ENCODE results near the gene CSNK1G1.

- no peak for TF ChIP-seq POLR2AphosphoS5 (IDR thresholded peaks at IDR 0.05; ENCODE audit: insufficient read depth in 1 of 2, low read depth in 1 of 2)
- no peak for TF ChIP-seq CTCF (IDR thresholded peaks at IDR 0.05)
Measured at GRCh38 chr15:64305261-64305660, 50.7 kb downstream of the CSNK1G1 start.
